GM19468 (cell line): Measurements from ENCODE around the gene RHOH.
"Not testable (repeated sequence)": the region's sequence is repeated elsewhere in the genome, so short reads cannot be mapped to it uniquely, and the experiment has no call there.

Experiments
- ATAC-seq: cut with Tn5 transposase; IDR thresholded peaks from one replicate; pipeline ENCODE4 v1.9.1; 2021; ENCODE audit warnings: mild to moderate bottlenecking, moderate library complexity, moderate number of reproducible peaks; ENCODE audit not compliant: unreplicated experiment; ENCODE audit errors: extremely low read depth

RHOH gene

GRCh38 chr4:40255393-40256281 lies 58.8 kb downstream of the RHOH start:
- no peak for ATAC-seq

- no peak for ATAC-seq
These were observed 59.5 kb downstream of the RHOH start for GRCh38 chr4:40256329-40256728.

- no peak for ATAC-seq
These were observed 60.0 kb downstream of the RHOH start for GRCh38 chr4:40256817-40257216.

GRCh38 chr4:40258627-40259026 lies 61.8 kb downstream of the RHOH start:
- no peak for ATAC-seq

- ATAC-seq, result no peak
These were observed 64.6 kb downstream of the RHOH start for GRCh38 chr4:40261231-40262076.

GRCh38 chr4:40262077-40262528 lies 65.3 kb downstream of the RHOH start:
- ATAC-seq, result no peak

GRCh38 chr4:40262861-40263260 lies 66.0 kb downstream of the RHOH start:
- no peak for ATAC-seq

- ATAC-seq, result no peak
These were observed 67.7 kb downstream of the RHOH start for GRCh38 chr4:40264497-40264896.

- ATAC-seq, result no peak
These were observed 68.4 kb downstream of the RHOH start for GRCh38 chr4:40264995-40265909.

GRCh38 chr4:40265910-40266274 lies 69.1 kb downstream of the RHOH start:
- no peak for ATAC-seq

- no peak for ATAC-seq
These were observed 72.3 kb downstream of the RHOH start for GRCh38 chr4:40269133-40269532.

- no peak for ATAC-seq
These were observed 73.8 kb downstream of the RHOH start for GRCh38 chr4:40270609-40271008.

- ATAC-seq, result no peak
These were observed 78.4 kb downstream of the RHOH start for GRCh38 chr4:40275065-40275730.

GRCh38 chr4:40276546-40276945 lies 79.7 kb downstream of the RHOH start:
- no peak for ATAC-seq

GRCh38 chr4:40280586-40280985 lies 83.8 kb downstream of the RHOH start:
- no peak for ATAC-seq

- no peak for ATAC-seq
These were observed 84.3 kb downstream of the RHOH start for GRCh38 chr4:40281099-40281498.

GRCh38 chr4:40281913-40282312 lies 85.1 kb downstream of the RHOH start:
- no peak for ATAC-seq

- not testable (repeated sequence) for ATAC-seq
These were observed 86.0 kb downstream of the RHOH start for GRCh38 chr4:40282857-40283256.

- no peak for ATAC-seq
These were observed 86.6 kb downstream of the RHOH start for GRCh38 chr4:40283413-40283812.

- no peak for ATAC-seq
These were observed 87.1 kb downstream of the RHOH start for GRCh38 chr4:40283968-40284367.
